OCI-LY7 (cell line): ENCODE results near the gene GMPS. TPM values are rescaled to one million over a fixed set of nuclear protein-coding genes. Genes with fewer than 3 reads are reported as not detected.

Experiments used
- BruUV-seq: library from RNA; stranded (reverse); fragments of 400-500 nt; replicated peaks from 2 replicates; lab custom pipeline; 2021; lab: Mats Ljungman, UMichigan
- CTCF ChIA-PET: fragments of 300-600 bp; sonication (Branson Sonifier 250); formaldehyde crosslinking; loops from one replicate; lab custom pipeline; 2022; ENCODE audit warnings: antibody characterized with exemption; ENCODE audit not compliant: unreplicated experiment; lab: Charles Lee
- POLR2A ChIA-PET: fragments of 300-600 bp; sonication (Branson Sonifier 250); formaldehyde crosslinking; loops from one replicate; lab custom pipeline; 2022; ENCODE audit warnings: antibody characterized with exemption; lab: Charles Lee
- DNase-seq: peaks from one replicate; pipeline ENCODE4 v3.0.0-alpha.2; 2015; ENCODE audit warnings: low spot score
- H2AFZ ChIP-seq: fragments of 200-600 bp; sonication (generic), shearing (Covaris generic); 2 replicates; pipeline ENCODE4 v1.6.1; 2014; ENCODE audit warnings: mild to moderate bottlenecking, antibody characterized with exemption, low read length, moderate library complexity
- H3K27ac ChIP-seq: fragments of 200-600 bp; sonication (generic); 2 replicates; pipeline ENCODE4 v1.5.1; 2014; ENCODE audit warnings: mixed run types, low read depth, mild to moderate bottlenecking, moderate library complexity, low read length, inconsistent platforms; ENCODE audit not compliant: poor library complexity, severe bottlenecking
- H3K36me3 ChIP-seq: fragments of 200-600 bp; sonication (generic); 2 replicates; pipeline ENCODE4 v1.6.1; 2014; ENCODE audit warnings: mild to moderate bottlenecking, antibody characterized with exemption, low read length, moderate library complexity, mixed read lengths; ENCODE audit not compliant: insufficient read depth
- H3K4me1 ChIP-seq: fragments of 200-600 bp; sonication (generic); 2 replicates; pipeline ENCODE4 v1.5.1; 2014; ENCODE audit warnings: mild to moderate bottlenecking, low read length; ENCODE audit not compliant: insufficient read depth, poor library complexity, severe bottlenecking
- H3K4me2 ChIP-seq: fragments of 200-600 bp; sonication (generic); 2 replicates; pipeline ENCODE4 v1.6.1; 2014; ENCODE audit warnings: mild to moderate bottlenecking, low read length
- H3K4me3 ChIP-seq: fragments of 200-600 bp; sonication (generic); 2 replicates; pipeline ENCODE4 v1.5.1; 2014; ENCODE audit warnings: mild to moderate bottlenecking, low read depth, low read length; ENCODE audit not compliant: poor library complexity, severe bottlenecking
- H3K79me2 ChIP-seq: fragments of 200-600 bp; sonication (generic); 2 replicates; pipeline ENCODE4 v1.6.1; 2016; ENCODE audit warnings: low read depth, mild to moderate bottlenecking, low read length, moderate library complexity, mixed read lengths; ENCODE audit not compliant: insufficient read depth
- H3K9me2 ChIP-seq: fragments of 200-600 bp; sonication (generic); 2 replicates; pipeline ENCODE4 v1.6.1; 2016; ENCODE audit warnings: mild to moderate bottlenecking, low read length, mixed read lengths; ENCODE audit not compliant: insufficient read depth
- H3K9me3 ChIP-seq: fragments of 200-600 bp; sonication (generic); 2 replicates; pipeline ENCODE4 v1.6.1; 2014; ENCODE audit warnings: mild to moderate bottlenecking, mixed run types, low read length, mixed read lengths
- H4K20me1 ChIP-seq: fragments of 200-600 bp; sonication (generic); 2 replicates; pipeline ENCODE4 v1.6.1; 2014; ENCODE audit warnings: mild to moderate bottlenecking, antibody characterized with exemption, low read length, moderate library complexity, mixed read lengths; ENCODE audit not compliant: insufficient read depth
- CTCF ChIP-seq: fragments of 200-600 bp; sonication (generic); conservative IDR thresholded peaks from 2 replicates; pipeline ENCODE4 v1.5.1; 2014; ENCODE audit warnings: mild to moderate bottlenecking, antibody characterized with exemption, low read length, moderate library complexity, mixed read lengths
- EZH2phosphoT487 ChIP-seq: fragments of 200-600 bp; sonication (generic); IDR thresholded peaks from 2 replicates; pipeline ENCODE4 v1.6.1; 2018; ENCODE audit warnings: low read depth, borderline replicate concordance, mild to moderate bottlenecking, mixed run types, antibody characterized with exemption, low read length, moderate library complexity, mixed read lengths
- intact Hi-C: fragments of 100-400 bp; cut with micrococcal nuclease; formaldehyde crosslinking; loops from one replicate; pipeline ENCODE4 v1.10.0; 2022; ENCODE audit not compliant: unreplicated experiment
- total RNA-seq, 2 experiments: library from RNA; depleted of rRNA in 1 of 2; stranded (reverse); fragments of >200 nt in 1 of 2; shearing (Covaris generic) in 1 of 2; gene quantifications; 2 replicates each; pipeline ENCODE4 v1.2.3, GENCODE V29; 2014 to 2022

GMPS gene
- total RNA-seq, 2 experiments from 2014 or later = 37.6 to 116 TPM

DNA sequence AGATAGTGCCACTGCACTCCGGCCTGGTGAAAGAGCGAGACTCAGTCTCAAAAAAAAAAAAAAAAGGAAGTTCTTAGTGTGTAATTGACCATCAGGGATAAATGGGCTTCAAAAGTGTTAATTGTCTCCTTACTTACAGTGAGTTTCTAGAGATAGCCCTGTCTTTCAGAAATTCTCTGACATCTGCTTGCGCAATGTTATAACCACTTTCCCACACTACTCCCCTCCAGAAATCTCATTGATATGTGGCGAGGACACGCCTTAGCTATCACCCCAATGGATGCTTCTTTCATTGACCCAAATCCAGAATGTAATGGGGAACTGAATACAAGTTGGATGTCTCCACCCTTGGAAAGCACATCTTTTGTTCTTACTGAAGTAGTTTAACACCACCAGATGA is 70.9 kb downstream of the GMPS start:
- no TSS peak for BruUV-seq
- TF ChIP-seq EZH2phosphoT487 (no peak), CTCF (no peak)
- H2AFZ ChIP-seq = no peak overlapping the region
- no peak overlapping the region for H3K27ac ChIP-seq
- H3K79me2 ChIP-seq = no peaks in the 10 kb centered on the region
- no peaks in the 10 kb centered on the region for H4K20me1 ChIP-seq
- no peak overlapping the region for H3K4me2 ChIP-seq
- intact Hi-C loops = no loop called here
- H3K4me3 ChIP-seq = no peak overlapping the region
- no peaks in the 10 kb centered on the region for H3K9me3 ChIP-seq
- CTCF ChIA-PET = no interaction called here
- peaks cover 68% of the 10 kb centered on the region for H3K36me3 ChIP-seq
- H3K4me1 ChIP-seq = no peaks in the 10 kb centered on the region
- POLR2A ChIA-PET = interaction anchor here (0.6 to 0.7 kb wide), 2 partner anchors 10 to 364 kb away, joined by 3 to 6 read pairs; no protein-coding TSS in a partner anchor
- no peak for DNase-seq
- H3K9me2 ChIP-seq = no peaks in the 10 kb centered on the region

DNA sequence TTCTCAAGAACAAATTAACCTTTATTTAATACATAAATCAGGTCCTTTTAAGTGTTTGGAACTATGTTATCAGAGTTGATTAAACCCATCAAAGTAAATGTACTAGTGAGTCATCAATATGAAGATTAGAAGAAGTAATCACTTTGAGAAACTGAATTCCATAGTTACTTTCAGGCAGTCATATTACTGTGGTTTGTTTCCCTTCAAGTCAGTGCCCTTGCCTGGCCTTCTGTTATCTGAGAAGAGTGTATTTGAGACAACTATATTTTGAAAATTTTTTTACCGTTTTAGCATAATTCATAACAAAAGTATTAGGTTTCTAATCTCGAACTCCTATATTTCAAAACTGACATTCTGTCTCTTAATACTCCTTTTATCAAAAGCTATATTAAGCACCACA is 73.6 kb downstream of the GMPS start:
- no peaks in the 10 kb centered on the region for H3K4me1 ChIP-seq
- intact Hi-C loops = no loop called here
- no peaks in the 10 kb centered on the region for H3K9me3 ChIP-seq
- no TSS peak for BruUV-seq
- H4K20me1 ChIP-seq = no peaks in the 10 kb centered on the region
- no peaks in the 10 kb centered on the region for H3K79me2 ChIP-seq
- H3K27ac ChIP-seq = no peak overlapping the region
- CTCF ChIA-PET = no interaction called here
- no peak overlapping the region for H3K4me3 ChIP-seq
- no peaks in the 10 kb centered on the region for H3K9me2 ChIP-seq
- no peak for TF ChIP-seq EZH2phosphoT487
- TF ChIP-seq CTCF = no peak
- no peak overlapping the region for H3K4me2 ChIP-seq
- POLR2A ChIA-PET = interaction anchor here (0.6 to 1.2 kb wide), 3 partner anchors 9 to 103 kb away, joined by 3 to 6 read pairs (median 3); no protein-coding TSS in a partner anchor
- peaks cover 41% of the 10 kb centered on the region for H3K36me3 ChIP-seq
- H2AFZ ChIP-seq = no peak overlapping the region
- DNase-seq = no peak

- Histone ChIP-seq H3K9me3 (no peaks in the 10 kb centered on the region), H4K20me1 (no peaks in the 10 kb centered on the region), H3K4me3 (no peak overlapping the region), H3K36me3 (peaks cover 22% of the 10 kb centered on the region; the same call in 1 of the 2 replicates), H3K27ac (no peak overlapping the region), H3K79me2 (no peaks in the 10 kb centered on the region), H3K4me2 (no peak overlapping the region), H2AFZ (no peak overlapping the region), H3K4me1 (no peaks in the 10 kb centered on the region), H3K9me2 (no peaks in the 10 kb centered on the region)
- no TSS peak for BruUV-seq
- POLR2A ChIA-PET = no interaction called here
- TF ChIP-seq EZH2phosphoT487 (no peak), CTCF (no peak)
- intact Hi-C loops = no loop called here
- no peak for DNase-seq
- CTCF ChIA-PET = no interaction called here
Observed at GRCh38 chr3:155946178-155946577, 75.7 kb downstream of the GMPS start.
